Measurements from ENCODE around the gene COL6A1. TPM values are rescaled to one million over a fixed set of nuclear protein-coding genes. Genes with fewer than 3 reads are reported as not detected.
A peak's percentile ranks its signal among the peaks of the same experiment; 100 is the strongest.
"Not testable (repeated sequence)": the region's sequence is repeated elsewhere in the genome, so short reads cannot be mapped to it uniquely, and the experiment has no call there.

Gene COL6A1
- total RNA-seq, 4 donors from 2014 or later, result 96.1 to 213 (median 162) TPM

DNA sequence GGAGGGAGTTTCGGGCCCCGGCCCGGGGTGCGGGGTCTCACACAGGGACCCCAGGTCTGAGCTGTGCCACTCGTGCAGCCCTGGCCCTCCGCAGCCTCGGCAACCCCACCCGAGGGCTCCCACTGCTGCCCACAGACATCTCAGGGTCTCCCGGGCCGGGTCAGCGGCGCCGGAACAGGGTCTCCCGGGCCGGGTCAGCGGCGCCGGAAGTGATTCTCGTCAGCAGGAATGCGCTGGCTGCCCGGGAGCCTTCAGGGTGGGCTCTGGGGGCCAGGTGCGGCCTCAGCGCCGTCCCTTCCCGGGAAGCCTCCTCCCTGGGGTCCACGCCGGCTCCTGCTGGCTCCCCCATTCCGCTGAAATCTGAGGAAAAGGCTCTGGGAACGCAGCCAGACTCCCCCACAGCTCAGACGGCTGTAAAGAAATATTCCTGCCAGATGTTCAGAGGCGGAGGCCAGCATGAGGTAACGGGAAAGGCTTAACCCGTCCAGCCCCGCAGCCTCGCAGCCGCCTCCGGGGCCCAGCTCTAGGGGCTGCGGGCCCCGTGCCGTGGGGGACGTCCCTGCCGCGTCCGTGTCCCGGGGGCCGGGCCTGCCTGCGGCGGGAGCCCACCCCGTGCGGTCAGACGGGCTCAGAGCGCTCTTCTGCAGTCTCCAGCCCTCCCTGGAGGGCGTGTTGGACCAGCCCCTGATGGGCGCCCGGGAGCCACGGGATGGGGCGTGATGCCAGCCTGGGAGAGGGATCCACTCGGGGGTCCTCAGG lies 8.7 kb upstream of the COL6A1 start:
- H3K27me3 ChIP-seq, result no peaks in the 10 kb centered on the region
- intact Hi-C loops (cut with DNase I), result loop anchor here (2.0 to 5.0 kb wide), 2 partner anchors 126 to 254 kb away; partner anchors contain the start of genes COL6A2 and LSS
- peaks cover 4 to 50% of the 10 kb centered on the region in 2 donors for H3K4me1 ChIP-seq
- no peaks in the 10 kb centered on the region for H3K36me3 ChIP-seq
- H3K9me3 ChIP-seq, result no peaks in the 10 kb centered on the region
- peak; percentile 35 to 39 for DNase-seq
- TF ChIP-seq POLR2A (IDR thresholded peaks at IDR 0.05), result no peak
- TF ChIP-seq, protein P1, sequence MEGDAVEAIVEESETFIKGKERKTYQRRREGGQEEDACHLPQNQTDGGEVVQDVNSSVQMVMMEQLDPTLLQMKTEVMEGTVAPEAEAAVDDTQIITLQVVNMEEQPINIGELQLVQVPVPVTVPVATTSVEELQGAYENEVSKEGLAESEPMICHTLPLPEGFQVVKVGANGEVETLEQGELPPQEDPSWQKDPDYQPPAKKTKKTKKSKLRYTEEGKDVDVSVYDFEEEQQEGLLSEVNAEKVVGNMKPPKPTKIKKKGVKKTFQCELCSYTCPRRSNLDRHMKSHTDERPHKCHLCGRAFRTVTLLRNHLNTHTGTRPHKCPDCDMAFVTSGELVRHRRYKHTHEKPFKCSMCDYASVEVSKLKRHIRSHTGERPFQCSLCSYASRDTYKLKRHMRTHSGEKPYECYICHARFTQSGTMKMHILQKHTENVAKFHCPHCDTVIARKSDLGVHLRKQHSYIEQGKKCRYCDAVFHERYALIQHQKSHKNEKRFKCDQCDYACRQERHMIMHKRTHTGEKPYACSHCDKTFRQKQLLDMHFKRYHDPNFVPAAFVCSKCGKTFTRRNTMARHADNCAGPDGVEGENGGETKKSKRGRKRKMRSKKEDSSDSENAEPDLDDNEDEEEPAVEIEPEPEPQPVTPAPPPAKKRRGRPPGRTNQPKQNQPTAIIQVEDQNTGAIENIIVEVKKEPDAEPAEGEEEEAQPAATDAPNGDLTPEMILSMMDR (IDR thresholded peaks at IDR 0.05), result no peak
- H3K4me3 ChIP-seq (replicated peaks in 1 of 3), result peak overlapping the region in 2 of 3 donors; percentile 6 to 23
- H3K27ac ChIP-seq, result peak overlapping the region; percentile 37 to 80 (median 74)
- WGBS, 2 donors, result 3 to 7% methylated on average over 5 to 30 of the region's 58 CpGs

DNA sequence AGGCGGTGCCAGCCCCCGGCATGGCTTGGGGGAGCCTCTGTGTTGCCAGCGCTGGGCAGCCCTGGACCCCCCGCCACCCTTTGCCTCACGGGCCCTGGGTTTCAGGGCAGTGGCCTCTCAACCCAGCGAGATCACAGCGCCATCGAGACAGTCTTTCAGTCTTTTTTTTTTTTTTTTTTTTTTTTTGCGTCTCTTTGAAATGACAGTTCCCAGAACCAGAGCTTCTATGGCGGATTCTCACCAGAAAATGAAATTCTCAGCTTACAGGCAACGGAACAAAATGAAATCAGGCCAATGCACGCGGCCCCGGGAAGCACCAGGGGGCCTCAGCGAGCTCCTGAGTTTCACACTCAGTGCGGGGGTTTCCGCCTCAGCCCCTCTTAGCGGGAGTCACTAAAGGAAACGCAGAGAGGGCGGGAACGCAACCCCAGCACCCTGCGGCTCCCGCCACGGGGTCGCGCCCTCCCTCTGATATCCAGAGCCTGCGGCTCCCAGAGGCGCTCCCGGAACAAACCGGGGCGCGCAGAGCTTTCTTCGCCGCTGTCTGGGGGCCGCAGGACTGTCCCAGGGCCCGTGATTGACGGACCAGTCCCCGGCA lies 8.0 kb upstream of the COL6A1 start:
- WGBS, 2 donors, result 3 to 4% methylated on average over 17 to 18 of the region's 38 CpGs
- peaks cover 7 to 55% of the 10 kb centered on the region in 2 donors for H3K4me1 ChIP-seq
- peak overlapping the region; percentile 37 to 59 (median 41) for H3K4me3 ChIP-seq (replicated peaks in 1 of 3)
- TF ChIP-seq, protein P1 (IDR thresholded peaks at IDR 0.05), result peak; percentile 28 to 74 (median 60)
- TF ChIP-seq POLR2A (IDR thresholded peaks at IDR 0.05), result no peak
- intact Hi-C loops (cut with DNase I), result loop anchor here (2.0 to 5.0 kb wide), 2 partner anchors 125 to 254 kb away; partner anchors contain the start of genes COL6A2 and LSS
- H3K27me3 ChIP-seq, result no peaks in the 10 kb centered on the region
- H3K36me3 ChIP-seq, result no peaks in the 10 kb centered on the region
- H3K27ac ChIP-seq, result peak overlapping the region; percentile 64 to 80 (median 74)
- no peaks in the 10 kb centered on the region for H3K9me3 ChIP-seq
- peak; percentile 77 to 78 for DNase-seq

DNA sequence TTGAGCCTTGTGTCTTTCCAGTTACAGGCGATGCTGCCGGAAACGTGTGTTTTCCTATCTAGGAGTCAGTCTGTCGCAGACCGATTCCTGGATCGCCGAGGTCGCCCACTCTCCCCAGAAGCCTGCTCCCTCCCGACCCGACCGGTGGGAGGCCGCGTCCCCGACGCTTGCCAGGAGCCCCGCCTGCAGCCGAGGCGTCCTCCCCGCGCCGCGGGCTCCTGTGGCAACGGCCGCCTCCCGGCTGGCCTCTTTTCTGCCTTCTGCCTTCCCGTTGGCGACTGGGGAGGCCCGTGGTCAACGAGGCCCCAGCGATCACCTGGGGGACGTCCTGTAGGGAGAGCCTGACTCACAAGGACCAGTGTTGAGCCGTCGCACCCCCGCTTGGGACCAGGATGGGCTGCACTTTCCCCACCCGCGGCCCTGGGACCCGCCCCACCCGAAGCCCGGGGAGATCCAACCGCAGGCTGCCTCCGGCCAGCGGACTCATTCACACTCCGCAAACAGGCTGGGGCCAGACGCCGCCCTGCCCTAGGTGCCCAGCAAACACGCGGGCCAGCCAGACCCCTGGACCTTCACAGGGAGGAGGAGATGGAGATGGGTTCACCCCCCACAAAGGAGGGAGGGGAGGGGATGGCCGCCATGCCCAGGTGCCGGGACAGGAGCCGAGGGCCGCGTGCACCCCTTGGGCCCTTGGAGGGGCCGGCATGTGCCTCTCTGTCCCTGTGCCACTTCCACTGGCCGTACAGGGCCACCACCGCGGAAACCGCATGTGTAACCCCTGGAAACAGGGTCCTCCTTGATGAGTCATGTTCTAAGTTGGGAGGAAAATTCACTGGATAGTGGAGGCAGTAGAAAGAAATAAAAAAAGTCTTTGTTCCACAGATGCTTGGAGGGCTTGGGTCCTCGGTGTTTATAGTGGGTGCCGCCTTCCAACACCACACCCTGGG lies 7.2 kb upstream of the COL6A1 start:
- Histone ChIP-seq H3K27ac (peak overlapping the region; percentile 64 to 80 (median 74)), H3K4me3 (replicated peaks in 1 of 3) (peak overlapping the region; percentile 37 to 59 (median 41)), H3K4me1 (peaks cover 8 to 60% of the 10 kb centered on the region in 2 donors), H3K36me3 (no peaks in the 10 kb centered on the region), H3K27me3 (no peaks in the 10 kb centered on the region), H3K9me3 (no peaks in the 10 kb centered on the region)
- WGBS, 2 donors, result 33 to 36% methylated on average over 13 to 24 of the region's 59 CpGs
- DNase-seq, result peak; percentile 34 to 37
- intact Hi-C loops (cut with DNase I), result loop anchor here (5.0 kb wide), 1 partner anchor 253 kb away; the partner anchor contains the start of gene LSS
- TF ChIP-seq, protein P1 (IDR thresholded peaks at IDR 0.05), result no peak
- TF ChIP-seq POLR2A (IDR thresholded peaks at IDR 0.05), result peak in 1 of 2 donors; percentile 29

DNA sequence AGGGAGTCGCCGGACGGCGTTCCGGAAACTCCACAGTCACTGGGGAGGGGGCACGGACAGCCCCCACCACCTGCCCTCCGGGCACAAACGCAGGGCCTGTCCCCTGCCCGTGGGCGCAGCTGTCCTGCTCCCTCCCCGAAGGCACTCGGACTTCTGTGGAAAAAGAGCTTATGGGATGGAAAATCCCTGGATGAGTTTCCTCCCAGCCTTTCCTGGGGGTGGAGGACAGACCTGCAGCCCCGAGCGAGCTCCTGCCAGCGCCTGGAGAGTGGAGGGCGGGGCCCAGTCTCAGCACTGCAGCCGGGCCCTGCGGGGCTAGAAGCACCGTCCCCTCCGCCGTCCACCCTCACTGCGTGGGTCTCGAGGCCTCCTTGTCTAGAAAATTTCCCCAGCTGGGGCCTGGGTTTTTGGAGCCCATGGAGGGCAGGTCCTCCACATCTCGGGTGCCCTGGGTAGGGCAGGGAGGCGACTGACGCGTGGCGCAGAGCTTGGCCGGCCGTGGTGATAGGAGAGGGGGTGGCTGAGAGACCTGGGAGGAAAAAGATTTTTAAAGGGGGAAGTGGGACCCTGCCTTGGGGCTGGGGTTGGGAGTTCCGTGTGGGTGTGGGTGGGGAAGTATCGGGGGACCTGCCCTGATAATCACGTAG lies 6.4 kb upstream of the COL6A1 start:
- Histone ChIP-seq H3K4me1 (peaks cover 8 to 60% of the 10 kb centered on the region in 2 donors), H3K36me3 (no peaks in the 10 kb centered on the region), H3K4me3 (replicated peaks in 1 of 3) (peak overlapping the region in 1 of 3 donors; percentile 59), H3K27ac (peak overlapping the region; percentile 64 to 80 (median 74)), H3K27me3 (no peaks in the 10 kb centered on the region), H3K9me3 (no peaks in the 10 kb centered on the region)
- TF ChIP-seq, protein P1 (IDR thresholded peaks at IDR 0.05), result no peak
- peak in 1 of 2 donors; percentile 20 for TF ChIP-seq POLR2A (IDR thresholded peaks at IDR 0.05)
- intact Hi-C loops (cut with DNase I), result no loop called here
- 50 to 54% methylated on average over 25 to 33 of the region's 33 CpGs for WGBS, 2 donors
- DNase-seq, result no peak

DNA sequence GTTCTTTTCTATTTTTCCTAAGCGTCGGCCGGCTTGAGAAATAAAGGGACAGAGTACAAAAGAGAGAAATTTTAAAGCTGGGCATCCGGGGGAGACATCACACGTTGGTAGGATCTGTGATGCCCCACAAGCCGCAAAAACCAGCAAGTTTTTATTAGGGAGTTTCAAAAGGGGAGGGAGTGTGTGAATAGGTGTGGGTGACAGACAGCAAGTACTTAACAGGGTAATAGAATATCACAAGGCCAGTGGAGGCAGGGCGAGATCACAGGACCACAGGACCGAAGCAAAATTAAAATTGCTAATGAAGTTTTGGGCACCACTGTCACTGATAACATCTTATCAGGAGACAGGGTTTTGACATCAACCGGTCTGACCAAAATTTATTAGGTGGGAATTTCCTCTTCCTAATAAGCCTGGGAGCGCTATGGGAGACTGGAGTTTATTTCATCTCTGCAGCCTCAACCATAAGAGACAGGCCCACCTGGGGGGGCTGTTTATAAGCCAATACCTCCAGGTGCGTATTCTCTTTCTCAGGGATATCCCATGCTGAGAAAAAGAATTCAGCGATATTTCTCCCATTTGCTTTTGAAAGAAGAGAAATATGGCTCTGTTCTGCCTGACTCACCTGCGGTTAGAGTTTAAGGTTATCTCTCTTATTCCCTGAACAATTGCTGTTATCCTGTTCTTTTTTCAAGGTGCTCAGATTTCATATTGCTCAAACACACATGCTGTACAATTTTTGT lies 5.7 kb upstream of the COL6A1 start:
- H3K27ac ChIP-seq; H3K36me3 ChIP-seq; H3K4me3 ChIP-seq (replicated peaks in 1 of 3); H3K9me3 ChIP-seq; H3K27me3 ChIP-seq; DNase-seq; intact Hi-C loops (cut with DNase I): not testable (repeated sequence)
- 83% methylated on average over 13 of the region's 13 CpGs for WGBS, 2 donors
- peaks cover 8 to 54% of the 10 kb centered on the region in 2 donors for H3K4me1 ChIP-seq
